ENCODE measurements around the gene APOB. TPM values are rescaled to one million over a fixed set of nuclear protein-coding genes. Genes with fewer than 3 reads are reported as not detected.

APOB gene
- total RNA-seq, 2 experiments from 2014 or later: not detected

DNA sequence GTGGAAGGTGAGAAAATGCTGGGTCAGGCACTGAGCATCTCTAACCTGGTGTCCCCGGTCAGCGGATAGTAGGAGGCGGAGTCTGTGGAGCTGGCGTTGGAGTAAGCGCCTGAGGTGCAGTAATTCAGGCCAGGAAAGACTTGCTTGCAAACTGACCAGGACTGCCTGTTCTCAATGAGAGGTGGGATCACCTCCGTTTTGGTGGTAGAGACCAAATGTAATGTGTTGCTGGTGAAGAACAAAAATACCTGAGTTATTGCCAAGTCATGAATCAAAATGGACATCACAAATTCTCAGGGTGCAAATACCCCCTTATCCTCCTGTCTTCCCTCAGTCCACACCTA lies 24.2 kb downstream of the APOB start:
- DNase-seq: no peak
- Mint-ChIP-seq H3K27me3 (peaks cover 3% of the 10 kb centered on the region), H3K27ac (no peak overlapping the region), H3K36me3 (no peaks in the 10 kb centered on the region), H3K4me1 (ENCODE audit: low read depth) (no peaks in the 10 kb centered on the region), H3K4me3 (no peak overlapping the region), H3K9me3 (no peaks in the 10 kb centered on the region)
- ChIA-PET POLR2A (no interaction called here), CTCF (no interaction called here)
- intact Hi-C loops (cut with micrococcal nuclease): no loop called here

DNA sequence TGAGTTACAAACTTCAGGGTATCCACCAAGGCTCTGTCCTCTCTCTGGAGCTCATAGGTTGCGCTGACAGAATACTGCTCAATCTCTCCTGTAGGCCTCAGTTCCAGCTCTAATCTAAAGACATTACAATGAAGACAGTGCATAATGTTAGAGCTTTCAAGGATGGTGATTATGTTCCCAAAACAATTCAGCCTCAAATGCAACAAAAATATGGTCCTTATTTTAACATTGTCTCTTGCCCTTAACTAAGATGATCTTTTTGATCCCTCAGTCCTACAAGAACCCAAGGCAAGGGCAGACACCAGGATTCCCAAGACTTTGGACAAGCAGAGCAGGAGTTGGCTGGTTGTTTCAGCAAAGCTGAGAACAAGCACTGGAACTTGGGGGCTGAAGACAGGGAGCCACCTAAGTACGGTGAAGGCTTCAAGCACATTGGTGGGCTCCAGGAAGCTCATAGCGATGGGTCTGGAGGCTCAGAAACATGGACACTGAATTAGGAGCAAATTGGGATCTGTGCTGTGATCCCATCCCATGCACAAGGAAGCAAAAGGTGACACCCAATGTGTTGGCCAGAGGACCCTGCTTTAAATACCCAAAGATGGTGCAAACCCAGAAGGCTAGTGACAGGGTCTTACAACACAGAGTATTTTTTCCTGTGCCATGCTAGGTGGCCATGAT lies 24.7 kb downstream of the APOB start:
- Mint-ChIP-seq H3K36me3 (no peaks in the 10 kb centered on the region), H3K4me3 (no peak overlapping the region), H3K27ac (no peak overlapping the region), H3K27me3 (peaks cover 3% of the 10 kb centered on the region), H3K9me3 (no peaks in the 10 kb centered on the region), H3K4me1 (ENCODE audit: low read depth) (no peaks in the 10 kb centered on the region)
- intact Hi-C loops (cut with micrococcal nuclease): no loop called here
- CTCF ChIA-PET: no interaction called here
- POLR2A ChIA-PET: no interaction called here
- no peak for DNase-seq

DNA sequence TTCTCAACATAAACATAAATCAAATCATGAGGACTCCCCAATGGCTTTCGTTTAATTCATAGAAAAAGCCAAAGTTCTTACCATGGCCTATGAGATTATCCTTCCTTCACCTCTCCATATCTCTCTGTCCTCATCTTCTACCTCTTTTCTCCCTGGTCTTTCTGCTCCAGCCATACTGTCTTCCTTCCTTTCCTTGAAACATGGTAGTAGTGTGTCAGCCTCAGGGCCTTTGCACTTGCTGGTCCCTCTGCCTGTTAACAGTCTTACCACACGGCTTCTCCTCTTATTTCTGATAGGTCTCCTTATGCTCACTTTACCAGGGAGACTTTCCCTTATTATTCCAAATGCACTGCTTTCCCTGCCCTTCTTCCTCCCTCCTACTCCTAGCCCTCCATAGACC lies 25.6 kb downstream of the APOB start:
- H3K4me3 Mint-ChIP-seq: no peak overlapping the region
- H3K4me1 Mint-ChIP-seq (ENCODE audit: low read depth): no peaks in the 10 kb centered on the region
- H3K27me3 Mint-ChIP-seq: peaks cover 3% of the 10 kb centered on the region
- no peak overlapping the region for H3K27ac Mint-ChIP-seq
- POLR2A ChIA-PET: no interaction called here
- H3K36me3 Mint-ChIP-seq: no peaks in the 10 kb centered on the region
- DNase-seq: no peak
- no peaks in the 10 kb centered on the region for H3K9me3 Mint-ChIP-seq
- intact Hi-C loops (cut with micrococcal nuclease): no loop called here
- CTCF ChIA-PET: no interaction called here

DNA sequence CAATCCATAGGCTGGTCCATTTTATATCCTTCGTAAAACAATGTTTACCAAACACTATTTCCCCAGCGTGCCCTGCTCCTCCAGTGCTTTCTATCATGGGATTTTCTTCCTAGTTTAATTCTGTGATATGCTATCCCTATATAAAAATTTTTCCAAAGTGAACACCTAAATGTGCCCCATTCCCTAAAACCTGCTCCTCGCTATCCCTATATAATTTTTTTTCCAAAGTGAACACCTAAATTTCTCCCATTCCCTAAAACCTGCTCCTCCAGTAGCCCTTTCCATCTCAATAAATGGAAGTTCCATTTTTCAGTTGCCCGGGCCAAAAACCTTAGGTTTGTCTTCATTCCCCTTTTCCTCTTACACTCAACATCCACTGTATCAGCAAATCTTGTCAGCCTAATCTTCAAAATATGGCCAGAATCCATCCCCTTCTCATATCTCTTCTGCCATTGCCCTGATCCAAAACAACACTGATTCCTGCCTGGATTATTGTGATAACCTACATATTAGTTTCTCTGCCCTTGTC lies 26.1 kb downstream of the APOB start:
- intact Hi-C loops (cut with micrococcal nuclease): no loop called here
- no peaks in the 10 kb centered on the region for H3K4me1 Mint-ChIP-seq (ENCODE audit: low read depth)
- peaks cover 3% of the 10 kb centered on the region for H3K27me3 Mint-ChIP-seq
- H3K36me3 Mint-ChIP-seq: no peaks in the 10 kb centered on the region
- ChIA-PET CTCF (no interaction called here), POLR2A (no interaction called here)
- H3K4me3 Mint-ChIP-seq: no peak overlapping the region
- no peak for DNase-seq
- no peak overlapping the region for H3K27ac Mint-ChIP-seq
- no peaks in the 10 kb centered on the region for H3K9me3 Mint-ChIP-seq

DNA sequence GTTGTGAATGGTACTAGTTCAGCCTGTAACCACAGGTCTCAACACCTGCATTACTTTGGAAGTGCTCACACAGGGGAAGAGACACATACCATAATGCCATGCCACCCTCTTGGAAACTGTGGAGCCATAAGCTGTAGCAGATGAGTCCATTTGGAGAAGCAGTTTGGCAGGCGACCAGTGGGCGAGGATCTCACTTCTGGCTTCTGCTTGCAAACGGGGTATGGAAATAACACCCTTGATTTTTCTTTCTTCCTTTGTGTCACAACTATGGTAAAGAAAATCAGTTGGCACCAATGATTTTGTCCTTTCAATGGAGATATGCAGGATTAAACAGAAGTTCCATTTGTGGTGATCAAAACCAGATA lies 28.6 kb downstream of the APOB start:
- Mint-ChIP-seq H3K27me3 (peaks cover 8% of the 10 kb centered on the region), H3K4me1 (ENCODE audit: low read depth) (no peaks in the 10 kb centered on the region), H3K9me3 (no peaks in the 10 kb centered on the region), H3K27ac (no peak overlapping the region), H3K36me3 (no peaks in the 10 kb centered on the region), H3K4me3 (no peak overlapping the region)
- ChIA-PET POLR2A (no interaction called here), CTCF (no interaction called here)
- intact Hi-C loops (cut with micrococcal nuclease): no loop called here
- DNase-seq: no peak

DNA sequence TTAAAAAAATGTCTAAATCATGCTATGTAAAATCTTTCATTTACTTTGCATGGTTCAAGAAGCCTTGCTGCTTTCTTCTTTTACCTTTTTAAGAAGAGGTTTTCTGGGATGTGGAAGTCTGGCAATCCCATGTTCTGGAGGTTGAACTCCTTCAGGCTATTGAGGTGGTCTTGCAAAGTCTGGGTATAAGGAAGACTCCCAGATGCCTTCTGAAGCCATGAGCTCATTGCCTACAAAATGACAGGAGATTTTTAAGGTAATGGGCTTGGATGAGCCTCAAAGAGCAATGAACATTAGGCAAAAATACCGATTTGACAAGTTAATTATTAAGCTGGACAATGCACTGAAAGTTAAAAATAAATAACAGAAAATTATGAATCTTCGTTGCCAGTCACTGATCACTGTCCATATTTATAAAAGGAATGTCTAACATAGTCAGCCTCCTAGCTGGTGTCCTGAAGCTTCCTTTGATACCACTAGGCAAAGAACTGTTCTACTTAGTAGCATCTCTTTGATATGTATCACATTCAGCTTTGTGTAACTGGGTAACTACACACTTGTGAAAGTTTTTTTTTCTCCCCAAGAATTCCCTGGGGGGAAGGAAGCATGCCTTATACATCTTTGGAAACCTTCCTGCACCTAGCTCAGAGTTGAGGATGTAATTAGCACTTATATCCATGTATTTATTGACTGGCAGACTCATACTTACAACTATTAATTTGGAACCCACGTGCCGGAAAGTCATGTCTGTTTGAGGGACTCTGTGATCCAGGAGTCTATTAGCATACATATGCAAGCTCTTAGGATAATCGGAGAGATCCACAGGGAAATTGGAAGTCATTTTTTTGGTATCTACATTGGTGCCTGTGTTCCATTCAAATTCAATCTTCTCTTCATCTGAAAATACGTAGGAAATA lies 29.3 kb downstream of the APOB start:
- no peak for DNase-seq
- intact Hi-C loops (cut with micrococcal nuclease): no loop called here
- Mint-ChIP-seq H3K27me3 (peaks cover 8% of the 10 kb centered on the region), H3K4me3 (no peak overlapping the region), H3K9me3 (no peaks in the 10 kb centered on the region), H3K27ac (no peak overlapping the region), H3K36me3 (no peaks in the 10 kb centered on the region), H3K4me1 (ENCODE audit: low read depth) (no peaks in the 10 kb centered on the region)
- POLR2A ChIA-PET: no interaction called here
- CTCF ChIA-PET: no interaction called here

- DNase-seq: no peak
- H3K4me3 Mint-ChIP-seq: no peak overlapping the region
- CTCF ChIA-PET: no interaction called here
- POLR2A ChIA-PET: no interaction called here
- no peak overlapping the region for H3K27ac Mint-ChIP-seq
- H3K36me3 Mint-ChIP-seq: no peaks in the 10 kb centered on the region
- intact Hi-C loops (cut with micrococcal nuclease): no loop called here
- H3K9me3 Mint-ChIP-seq: no peaks in the 10 kb centered on the region
- peaks cover 8% of the 10 kb centered on the region for H3K27me3 Mint-ChIP-seq
- H3K4me1 Mint-ChIP-seq (ENCODE audit: low read depth): no peaks in the 10 kb centered on the region
These were observed 30.6 kb downstream of the APOB start for GRCh38 chr2:21013043-21013816.

DNA sequence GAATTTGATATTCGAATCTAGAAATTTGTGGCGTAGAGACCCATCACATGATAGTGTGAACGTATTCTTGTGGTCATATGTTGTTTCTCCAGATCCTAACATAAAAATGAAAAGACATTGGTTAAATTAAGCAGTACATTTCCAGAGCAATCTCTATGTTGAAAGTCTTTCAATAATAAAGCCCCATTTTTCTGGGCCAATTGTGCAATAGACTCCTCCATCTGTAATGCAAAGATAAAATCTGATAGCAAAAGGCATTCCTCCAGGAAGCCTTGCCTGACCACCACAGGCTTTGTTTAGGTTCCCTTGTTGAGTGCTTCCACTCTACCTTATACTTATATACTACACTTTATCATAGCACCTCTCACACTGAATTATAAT lies 31.3 kb downstream of the APOB start:
- no peak overlapping the region for H3K27ac Mint-ChIP-seq
- CTCF ChIA-PET: no interaction called here
- POLR2A ChIA-PET: no interaction called here
- H3K4me1 Mint-ChIP-seq (ENCODE audit: low read depth): no peaks in the 10 kb centered on the region
- H3K9me3 Mint-ChIP-seq: no peaks in the 10 kb centered on the region
- H3K36me3 Mint-ChIP-seq: no peaks in the 10 kb centered on the region
- no peak for DNase-seq
- intact Hi-C loops (cut with micrococcal nuclease): no loop called here
- H3K4me3 Mint-ChIP-seq: no peak overlapping the region
- H3K27me3 Mint-ChIP-seq: peaks cover 8% of the 10 kb centered on the region

DNA sequence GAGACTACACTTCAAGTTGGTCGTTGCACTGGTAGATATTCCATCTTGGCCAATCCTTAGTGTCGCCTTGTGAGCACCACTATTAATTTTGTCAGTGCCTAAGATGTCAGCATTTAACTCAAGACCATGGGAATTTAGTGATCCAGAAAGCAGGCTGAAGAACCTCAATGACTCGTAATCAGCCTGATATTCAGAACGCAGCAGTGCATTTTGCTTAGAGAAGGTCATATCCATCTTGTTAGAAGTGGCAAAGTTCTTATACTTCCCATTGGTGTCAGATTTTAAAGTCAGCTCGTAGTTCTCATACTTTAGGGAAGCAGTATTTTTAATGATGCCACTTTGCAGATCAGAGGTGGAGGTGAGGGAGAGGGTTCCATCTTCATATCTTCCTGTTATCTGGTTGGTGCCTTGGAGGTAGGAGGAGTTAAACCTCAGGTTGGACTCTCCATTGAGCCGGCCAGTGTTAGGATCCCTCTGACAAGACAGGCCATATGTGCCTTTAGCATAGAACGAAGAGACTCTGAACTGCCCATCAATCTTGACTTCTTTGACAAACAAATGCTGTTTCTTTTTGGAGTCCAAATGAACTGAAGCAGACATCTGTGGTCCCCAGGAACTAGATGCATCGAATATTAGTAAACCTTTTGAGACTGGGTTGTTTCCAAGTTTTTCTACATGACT lies 31.9 kb downstream of the APOB start:
- no peak for DNase-seq
- H3K9me3 Mint-ChIP-seq: no peaks in the 10 kb centered on the region
- H3K36me3 Mint-ChIP-seq: no peaks in the 10 kb centered on the region
- POLR2A ChIA-PET: no interaction called here
- intact Hi-C loops (cut with micrococcal nuclease): no loop called here
- CTCF ChIA-PET: no interaction called here
- H3K4me3 Mint-ChIP-seq: no peak overlapping the region
- no peak overlapping the region for H3K27ac Mint-ChIP-seq
- peaks cover 8% of the 10 kb centered on the region for H3K27me3 Mint-ChIP-seq
- H3K4me1 Mint-ChIP-seq (ENCODE audit: low read depth): no peaks in the 10 kb centered on the region

- POLR2A ChIA-PET: no interaction called here
These were observed 32.4 kb downstream of the APOB start for GRCh38 chr2:21011453-21011852.

DNA sequence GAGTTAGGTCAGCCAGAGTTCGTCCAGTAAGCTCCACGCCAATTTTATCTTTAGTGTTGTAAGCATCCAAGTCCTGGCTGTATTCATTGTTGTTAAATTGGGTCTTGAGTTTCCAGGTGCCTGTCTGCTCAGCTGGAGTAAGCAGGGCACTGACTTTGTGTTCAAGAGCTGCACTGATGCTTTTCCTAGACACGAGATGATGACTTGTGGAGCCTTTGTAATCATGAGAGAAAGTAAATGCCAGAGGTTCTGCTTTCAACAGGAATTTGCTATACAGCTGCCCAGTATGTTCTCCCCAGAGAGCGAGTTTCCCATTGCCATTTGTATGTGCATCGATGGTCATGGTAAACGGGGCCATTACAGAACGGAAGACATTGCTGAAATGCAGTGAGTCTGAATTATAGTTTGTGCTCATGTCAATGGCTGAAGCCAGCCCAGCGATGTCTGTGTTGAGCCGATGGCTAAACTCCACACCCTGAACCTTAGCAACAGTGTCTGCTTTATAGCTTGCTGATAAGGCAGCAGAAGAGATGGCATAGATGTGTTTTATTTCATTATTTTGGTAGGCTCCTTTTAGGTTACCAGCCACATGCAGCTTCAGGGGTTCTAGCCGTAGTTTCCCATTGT lies 32.9 kb downstream of the APOB start:
- CTCF ChIA-PET: no interaction called here

More at GRCh38 chr2:21011453-21011852, 32.4 kb downstream of the APOB start:
- no peak for DNase-seq
- intact Hi-C loops (cut with micrococcal nuclease): no loop called here
- no peaks in the 10 kb centered on the region for H3K4me1 Mint-ChIP-seq (ENCODE audit: low read depth)
- no peak overlapping the region for H3K4me3 Mint-ChIP-seq
- H3K27me3 Mint-ChIP-seq: peaks cover 12% of the 10 kb centered on the region
- no peaks in the 10 kb centered on the region for H3K36me3 Mint-ChIP-seq
- H3K9me3 Mint-ChIP-seq: no peaks in the 10 kb centered on the region
- CTCF ChIA-PET: no interaction called here
- no peak overlapping the region for H3K27ac Mint-ChIP-seq

More for the DNA sequence above, 32.9 kb downstream of the APOB start:
- Mint-ChIP-seq H3K27me3 (peaks cover 11% of the 10 kb centered on the region), H3K4me3 (no peak overlapping the region), H3K27ac (no peak overlapping the region), H3K4me1 (ENCODE audit: low read depth) (no peaks in the 10 kb centered on the region), H3K9me3 (no peaks in the 10 kb centered on the region), H3K36me3 (no peaks in the 10 kb centered on the region)
- POLR2A ChIA-PET: no interaction called here
- intact Hi-C loops (cut with micrococcal nuclease): no loop called here
- DNase-seq: no peak
